Keratinocyte (primary cell): ENCODE measurements around the gene SHCBP1L.

Experiments
- CTCF ChIP-seq, 3 experiments: IDR thresholded peaks in 1 of 3; conservative IDR thresholded peaks in 1 of 3; optimal IDR thresholded peaks in 1 of 3; 2 replicates in 2 of 3; 3 replicates in 1 of 3; pipeline versions ENCODE3 to v1.5.1; 2011; ENCODE audit warnings: low read length in 3 of 3, mild to moderate bottlenecking in 3 of 3, moderate library complexity in 2 of 3, control low read depth in 1 of 3, inconsistent platforms in 1 of 3; ENCODE audit not compliant: insufficient read depth in 2 of 3; ENCODE audit errors: extremely low read depth in 1 of 3
- EZH2 ChIP-seq: IDR thresholded peaks from one replicate; pipeline ENCODE4 v1.6.1; 2012; ENCODE audit warnings: inconsistent platforms, mild to moderate bottlenecking, low read length, moderate library complexity

- TF ChIP-seq CTCF (optimal IDR thresholded peaks at IDR 0.05 in 1 of 3, IDR thresholded peaks at IDR 0.05 in 1 of 3, conservative IDR thresholded peaks at IDR 0.05 in 1 of 3; ENCODE audit: extremely low read depth in 1 of 3, insufficient read depth in 2 of 3, low read length in 3 of 3) (no peak), EZH2 (no peak)
Observed at GRCh38 chr1:182977480-182977879, 24.5 kb upstream of the SHCBP1L start.
